Gastroesophageal sphincter (tissue), 3 donors: ENCODE data around the gene TBC1D8.

Source experiments
- EP300 ChIP-seq: sonication (generic); formaldehyde crosslinking; IDR thresholded peaks from one replicate; pipeline ENCODE4 v1.6.1; 2017; ENCODE audit warnings: antibody characterized with exemption, mild to moderate bottlenecking
- POLR2A ChIP-seq, 2 donors: fragments of 450-650 bp; IDR thresholded peaks; one replicate each; pipeline ENCODE4 v1.6.1; 2017; ENCODE audit warnings: antibody characterized with exemption in 2 of 2, mild to moderate bottlenecking in 2 of 2, moderate library complexity in 1 of 2
- POLR2AphosphoS5 ChIP-seq: sonication (generic); formaldehyde crosslinking; IDR thresholded peaks from one replicate; pipeline ENCODE4 v1.6.1; 2017; ENCODE audit warnings: antibody characterized with exemption
- TF ChIP-seq, protein P1 (sequence below), 4 experiments: fragments of 200-600 bp in 2 of 4; fragments of 450-650 bp in 2 of 4; sonication (generic) in 1 of 4; IDR thresholded peaks; one replicate each; pipeline ENCODE4 v1.5.1; 2017 to 2019; ENCODE audit warnings: antibody characterized with exemption in 4 of 4, mild to moderate bottlenecking in 2 of 4, moderate library complexity in 2 of 4

DNA sequence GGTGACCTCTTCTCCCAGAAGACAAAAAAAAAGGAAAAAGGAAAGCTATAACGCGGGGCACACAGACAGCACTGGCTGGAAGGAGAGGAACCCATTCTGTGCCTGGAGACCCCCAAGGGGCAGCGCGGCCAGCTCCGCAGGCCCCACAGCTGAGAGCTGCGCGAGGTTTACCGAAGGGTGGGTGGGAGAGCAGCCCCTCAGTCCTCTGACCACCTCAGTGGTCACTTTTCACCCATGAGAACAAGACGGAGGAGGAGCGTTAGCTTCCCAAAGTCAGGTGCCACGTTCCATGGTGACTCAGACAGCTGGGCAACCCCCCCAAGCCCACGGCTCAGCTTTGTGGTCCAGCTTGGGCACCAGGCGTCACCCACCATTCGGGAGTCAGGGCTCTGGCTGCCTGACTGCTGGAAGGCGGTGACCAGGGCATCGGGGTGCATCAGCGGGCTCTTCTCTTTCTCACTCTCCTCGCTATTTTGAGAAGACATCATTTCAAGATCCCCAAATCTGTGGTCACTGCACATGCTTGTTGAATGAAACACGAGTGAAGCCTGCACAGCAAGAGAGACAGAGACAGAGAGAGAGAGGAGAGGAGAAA lies 113.9 kb downstream of the TBC1D8 start:
- TF ChIP-seq, protein P1, sequence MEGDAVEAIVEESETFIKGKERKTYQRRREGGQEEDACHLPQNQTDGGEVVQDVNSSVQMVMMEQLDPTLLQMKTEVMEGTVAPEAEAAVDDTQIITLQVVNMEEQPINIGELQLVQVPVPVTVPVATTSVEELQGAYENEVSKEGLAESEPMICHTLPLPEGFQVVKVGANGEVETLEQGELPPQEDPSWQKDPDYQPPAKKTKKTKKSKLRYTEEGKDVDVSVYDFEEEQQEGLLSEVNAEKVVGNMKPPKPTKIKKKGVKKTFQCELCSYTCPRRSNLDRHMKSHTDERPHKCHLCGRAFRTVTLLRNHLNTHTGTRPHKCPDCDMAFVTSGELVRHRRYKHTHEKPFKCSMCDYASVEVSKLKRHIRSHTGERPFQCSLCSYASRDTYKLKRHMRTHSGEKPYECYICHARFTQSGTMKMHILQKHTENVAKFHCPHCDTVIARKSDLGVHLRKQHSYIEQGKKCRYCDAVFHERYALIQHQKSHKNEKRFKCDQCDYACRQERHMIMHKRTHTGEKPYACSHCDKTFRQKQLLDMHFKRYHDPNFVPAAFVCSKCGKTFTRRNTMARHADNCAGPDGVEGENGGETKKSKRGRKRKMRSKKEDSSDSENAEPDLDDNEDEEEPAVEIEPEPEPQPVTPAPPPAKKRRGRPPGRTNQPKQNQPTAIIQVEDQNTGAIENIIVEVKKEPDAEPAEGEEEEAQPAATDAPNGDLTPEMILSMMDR (IDR thresholded peaks at IDR 0.05), result no peak
- TF ChIP-seq POLR2AphosphoS5, result no peak
- no peak for TF ChIP-seq POLR2A (IDR thresholded peaks at IDR 0.05)
- no peak for TF ChIP-seq EP300
